ENCODE measurements around the gene UPF3A.
A peak's percentile ranks its signal among the peaks of the same experiment; 100 is the strongest.
"Not testable (repeated sequence)": the region's sequence is repeated elsewhere in the genome, so short reads cannot be mapped to it uniquely, and the experiment has no call there.

Gene UPF3A

GRCh38 chr13:114339857-114340534 is 58.6 kb downstream of the UPF3A start:
- peak; percentile 60 to 69 for DNase-seq

- no peak for DNase-seq
These were observed 59.8 kb downstream of the UPF3A start for GRCh38 chr13:114341003-114341777.

DNA sequence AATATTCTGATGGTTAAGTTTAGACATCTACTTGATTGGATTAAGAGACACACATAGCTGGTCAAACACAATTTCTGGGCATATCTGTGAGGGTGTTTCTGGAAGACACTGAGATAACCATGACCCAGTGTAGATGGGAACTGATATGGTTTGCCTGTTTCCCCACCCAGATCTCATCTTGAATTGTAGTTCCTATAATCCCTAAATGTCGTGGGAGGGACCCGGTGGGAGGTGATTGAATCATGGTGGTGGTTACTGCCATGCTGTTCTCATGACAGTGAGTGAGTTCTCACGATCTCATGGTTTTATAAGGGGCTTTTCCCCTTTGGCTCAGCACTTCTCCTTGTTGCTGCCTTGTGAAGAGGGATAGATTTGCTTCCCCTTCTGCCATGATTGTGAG is 65.9 kb downstream of the UPF3A start:
- not testable (repeated sequence) for DNase-seq

DNA sequence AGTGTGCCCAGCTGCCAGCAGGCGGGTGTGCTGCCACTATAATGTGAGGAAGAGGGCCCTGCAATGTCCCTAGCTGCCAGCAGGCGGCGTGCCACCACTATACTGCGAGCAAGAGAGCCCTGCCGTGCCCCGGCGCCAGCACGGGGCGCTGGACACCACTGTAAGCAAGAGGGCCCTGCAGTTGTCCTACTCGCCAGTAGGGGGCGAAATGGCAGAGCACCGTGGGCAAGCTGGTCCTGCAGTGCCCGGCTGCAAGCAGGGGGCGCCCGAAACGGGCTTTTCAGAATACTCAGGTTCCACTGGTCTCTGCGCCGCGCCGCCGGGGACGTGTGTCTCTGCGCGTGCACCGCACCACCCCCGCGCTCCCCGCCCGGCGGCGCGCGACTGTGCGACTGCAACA is 71.4 kb downstream of the UPF3A start:
- peak; percentile 31 to 38 for DNase-seq

DNA sequence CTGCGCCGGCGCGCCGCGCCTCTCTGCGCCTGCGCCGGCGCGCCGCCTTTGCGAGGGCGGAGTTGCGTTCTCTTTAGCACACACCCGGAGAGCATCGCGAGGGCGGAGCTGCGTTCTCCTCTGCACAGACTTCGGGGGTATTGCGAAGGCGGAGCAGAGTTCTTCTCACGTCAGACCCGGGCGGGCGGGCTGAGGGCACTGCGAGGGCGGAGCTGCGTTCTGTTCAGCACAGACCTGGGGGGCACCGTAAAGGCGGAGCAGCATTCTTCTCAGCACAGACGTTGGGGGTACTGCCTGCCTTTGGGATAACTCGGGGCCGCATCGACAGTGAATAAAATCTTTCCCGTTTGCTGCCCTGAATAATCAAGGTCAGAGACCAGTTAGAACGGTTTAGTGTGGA is 72.0 kb downstream of the UPF3A start:
- not testable (repeated sequence) for DNase-seq

Measured in CD4-positive, alpha-beta T cell treated with Interleukin-4 for 1 hour (primary cell).